Caco-2 (cell line): Measurements from ENCODE around the gene ZNF142. TPM values are rescaled to one million over a fixed set of nuclear protein-coding genes. Genes with fewer than 3 reads are reported as not detected.

Experiments
- BruUV-seq: library from RNA; stranded (reverse); fragments of 400-500 nt; replicated peaks from 2 replicates; lab custom pipeline; 2021; lab: Mats Ljungman, UMichigan
- CTCF ChIA-PET: fragments of 300-600 bp; sonication (Branson Sonifier 250); formaldehyde crosslinking; loops from one replicate; lab custom pipeline; 2022; ENCODE audit warnings: antibody characterized with exemption; lab: Charles Lee
- POLR2A ChIA-PET: fragments of 300-600 bp; sonication (Branson Sonifier 250); formaldehyde crosslinking; loops from one replicate; lab custom pipeline; 2022; ENCODE audit warnings: antibody characterized with exemption; lab: Charles Lee
- DNase-seq, 2 experiments: peaks; one replicate each; pipeline versions ENCODE4 v3.0.0 to v3.0.0-alpha.2; 2020 to 2022
- H3K27me3 ChIP-seq: replicated peaks from 2 replicates; pipeline ENCODE4 v1.6.0; 2011; ENCODE audit warnings: low read length; ENCODE audit not compliant: control insufficient read depth, insufficient read depth
- H3K36me3 ChIP-seq: 2 replicates; pipeline ENCODE4 v1.5.1; 2011; ENCODE audit warnings: low read length; ENCODE audit not compliant: control insufficient read depth, insufficient read depth
- H3K4me1 ChIP-seq: fragments of 250-450 bp; sonication (Bioruptor Pico); 2 replicates; pipeline ENCODE4 v1.5.1; 2020; ENCODE audit warnings: mild to moderate bottlenecking
- H3K4me3 ChIP-seq: 2 replicates; pipeline ENCODE4 v1.5.1; 2011; ENCODE audit warnings: low read depth, mild to moderate bottlenecking, control low read depth, low read length
- H3K9me3 ChIP-seq: fragments of 250-450 bp; sonication (Bioruptor Pico); 2 replicates; pipeline ENCODE4 v1.5.1; 2020; ENCODE audit warnings: mild to moderate bottlenecking, moderate library complexity
- H3K27ac Mint-ChIP-seq: one replicate; pipeline ENCODE4 v1.8.0; 2022; ENCODE audit warnings: mixed read lengths; ENCODE audit not compliant: unreplicated experiment
- H3K27me3 Mint-ChIP-seq: one replicate; pipeline ENCODE4 v1.8.0; 2022; ENCODE audit warnings: mixed read lengths; ENCODE audit not compliant: insufficient read depth, unreplicated experiment
- H3K36me3 Mint-ChIP-seq: one replicate; pipeline ENCODE4 v1.8.0; 2022; ENCODE audit warnings: mild to moderate bottlenecking, mixed read lengths; ENCODE audit not compliant: insufficient read depth, unreplicated experiment
- H3K4me1 Mint-ChIP-seq: one replicate; pipeline ENCODE4 v1.8.0; 2022; ENCODE audit warnings: low read depth, mixed read lengths; ENCODE audit not compliant: unreplicated experiment
- H3K4me3 Mint-ChIP-seq: one replicate; pipeline ENCODE4 v1.8.0; 2022; ENCODE audit warnings: mild to moderate bottlenecking, moderate library complexity, mixed read lengths; ENCODE audit not compliant: unreplicated experiment
- H3K9me3 Mint-ChIP-seq: one replicate; pipeline ENCODE4 v1.8.0; 2022; ENCODE audit warnings: mixed read lengths; ENCODE audit not compliant: unreplicated experiment
- CTCF ChIP-seq, 2 experiments: fragments of 200-600 bp in 1 of 2; IDR thresholded peaks; 1 replicate in 1 of 2; 2 replicates in 1 of 2; pipeline versions ENCODE4 v1.5.1 to v1.8.0; 2011 to 2022; ENCODE audit warnings: antibody characterized with exemption in 1 of 2, control low read depth in 1 of 2, inconsistent platforms in 1 of 2, low read depth in 1 of 2, low read length in 1 of 2, mild to moderate bottlenecking in 1 of 2, moderate library complexity in 1 of 2; ENCODE audit not compliant: insufficient read depth in 1 of 2, severe bottlenecking in 1 of 2, unreplicated experiment in 1 of 2
- intact Hi-C: fragments of 100-400 bp; cut with micrococcal nuclease; formaldehyde crosslinking; loops from one replicate; pipeline ENCODE4 v1.10.0; 2022; ENCODE audit not compliant: unreplicated experiment
- total RNA-seq: library from RNA; stranded (reverse); gene quantifications from 2 replicates; pipeline ENCODE4 v1.2.3, GENCODE V29; 2022

ZNF142 gene
- total RNA-seq, 1 experiment from 2014 or later, result 37.0 TPM

- TF ChIP-seq CTCF (IDR thresholded peaks at IDR 0.05; ENCODE audit: insufficient read depth in 1 of 2, low read depth in 1 of 2, low read length in 1 of 2, severe bottlenecking in 1 of 2, unreplicated experiment in 1 of 2), result peak; percentile 80 to 91
- no peak overlapping the region for H3K27ac Mint-ChIP-seq
- Histone ChIP-seq H3K27me3 (no peaks in the 10 kb centered on the region), H3K4me3 (no peak overlapping the region), H3K4me1 (no peaks in the 10 kb centered on the region), H3K9me3 (no peaks in the 10 kb centered on the region), H3K36me3 (peaks cover 6% of the 10 kb centered on the region)
- ChIA-PET CTCF (interaction anchor here (1.0 kb wide), 1 partner anchor 11 kb away, joined by 7 read pairs; the partner anchor contains the start of genes BCS1L and ZNF142), POLR2A (no interaction called here)
- no peaks in the 10 kb centered on the region for H3K4me1 Mint-ChIP-seq
- peak; percentile 60 to 62 for DNase-seq
- H3K36me3 Mint-ChIP-seq, result peaks cover 65% of the 10 kb centered on the region
- intact Hi-C loops, result loop anchor here (1.0 to 10.0 kb wide), 2 partner anchors 242 to 373 kb away; partner anchors contain the start of genes AAMP and PNKD
- no peaks in the 10 kb centered on the region for H3K27me3 Mint-ChIP-seq
- no peaks in the 10 kb centered on the region for H3K9me3 Mint-ChIP-seq
- no TSS peak for BruUV-seq
- H3K4me3 Mint-ChIP-seq, result no peak overlapping the region
Observed at GRCh38 chr2:218648088-218648786, 11.2 kb downstream of the ZNF142 start.

- no peak overlapping the region for H3K4me3 ChIP-seq
- ChIA-PET CTCF (no interaction called here), POLR2A (no interaction called here)
- no peaks in the 10 kb centered on the region for H3K27me3 ChIP-seq
- no TSS peak for BruUV-seq
- intact Hi-C loops, result loop anchor here (10.0 kb wide), 1 partner anchor 370 kb away; the partner anchor contains the start of genes AAMP and PNKD
- Mint-ChIP-seq H3K4me1 (no peaks in the 10 kb centered on the region), H3K27ac (no peak overlapping the region), H3K9me3 (no peaks in the 10 kb centered on the region), H3K36me3 (peaks cover 56% of the 10 kb centered on the region), H3K27me3 (no peaks in the 10 kb centered on the region), H3K4me3 (no peak overlapping the region)
- no peak for TF ChIP-seq CTCF (IDR thresholded peaks at IDR 0.05; ENCODE audit: insufficient read depth in 1 of 2, low read depth in 1 of 2, low read length in 1 of 2, severe bottlenecking in 1 of 2, unreplicated experiment in 1 of 2)
- no peaks in the 10 kb centered on the region for H3K9me3 ChIP-seq
- no peak for DNase-seq
- H3K4me1 ChIP-seq, result no peaks in the 10 kb centered on the region
- peaks cover 9% of the 10 kb centered on the region for H3K36me3 ChIP-seq
Observed at GRCh38 chr2:218645126-218645525, 14.3 kb downstream of the ZNF142 start.

GRCh38 chr2:218644721-218645120 is 14.7 kb downstream of the ZNF142 start:
- POLR2A ChIA-PET, result no interaction called here
- CTCF ChIA-PET, result no interaction called here
- no peaks in the 10 kb centered on the region for H3K27me3 Mint-ChIP-seq

More at GRCh38 chr2:218644721-218645120, 14.7 kb downstream of the ZNF142 start:
- Histone ChIP-seq H3K27me3 (no peaks in the 10 kb centered on the region), H3K4me1 (no peaks in the 10 kb centered on the region), H3K4me3 (no peak overlapping the region), H3K9me3 (no peaks in the 10 kb centered on the region), H3K36me3 (peaks cover 9% of the 10 kb centered on the region)
- intact Hi-C loops, result loop anchor here (10.0 kb wide), 1 partner anchor 370 kb away; the partner anchor contains the start of genes AAMP and PNKD
- H3K36me3 Mint-ChIP-seq, result peaks cover 57% of the 10 kb centered on the region
- no peak overlapping the region for H3K4me3 Mint-ChIP-seq
- DNase-seq, result no peak
- no peak for TF ChIP-seq CTCF (IDR thresholded peaks at IDR 0.05; ENCODE audit: insufficient read depth in 1 of 2, low read depth in 1 of 2, low read length in 1 of 2, severe bottlenecking in 1 of 2, unreplicated experiment in 1 of 2)
- H3K9me3 Mint-ChIP-seq, result no peaks in the 10 kb centered on the region
- H3K27ac Mint-ChIP-seq, result no peak overlapping the region
- BruUV-seq, result no TSS peak
- no peaks in the 10 kb centered on the region for H3K4me1 Mint-ChIP-seq
